Activated naive CD8-positive, alpha-beta T cell treated with anti-CD3 and anti-CD28 coated beads, Interleukin-2, amount 10 ng/mL, durations not matched to agents 7 days and 5 days (primary cell): Measurements from ENCODE around the gene MACROD2. TPM values are rescaled to one million over a fixed set of nuclear protein-coding genes. Genes with fewer than 3 reads are reported as not detected.

Source experiments
- ATAC-seq: fragments of 150-1000 bp; cut with Tn5 transposase; one replicate; pipeline ENCODE4 v1.10.0; 2021; ENCODE audit warnings: low read depth, moderate library complexity
- POLR2A ChIA-PET: fragments of 350-600 bp; sonication (Branson Sonifier 250); formaldehyde crosslinking; loops from one replicate; lab custom pipeline; 2021; ENCODE audit warnings: antibody characterized with exemption; lab: Charles Lee
- DNase-seq: peaks from one replicate; pipeline ENCODE4 v3.0.0; 2021
- H3K27ac Mint-ChIP-seq: one replicate; pipeline ENCODE4 v1.8.0; 2022; ENCODE audit warnings: mild to moderate bottlenecking, mixed read lengths
- H3K27me3 Mint-ChIP-seq: one replicate; pipeline ENCODE4 v1.8.0; 2022; ENCODE audit warnings: mild to moderate bottlenecking, moderate library complexity, mixed read lengths
- H3K36me3 Mint-ChIP-seq: one replicate; pipeline ENCODE4 v1.8.0; 2021; ENCODE audit warnings: mild to moderate bottlenecking, mixed read lengths
- H3K4me1 Mint-ChIP-seq: one replicate; pipeline ENCODE4 v1.8.0; 2021; ENCODE audit warnings: mixed read lengths
- H3K4me3 Mint-ChIP-seq: one replicate; pipeline ENCODE4 v1.8.0; 2022; ENCODE audit warnings: mild to moderate bottlenecking, moderate library complexity, mixed read lengths
- H3K9me3 Mint-ChIP-seq: one replicate; pipeline ENCODE4 v1.8.0; 2021; ENCODE audit warnings: mixed read lengths
- total RNA-seq, 2 experiments: library from RNA; stranded (reverse); gene quantifications; one replicate each; pipeline ENCODE4 v1.2.3, GENCODE V29; 2021

MACROD2 gene
- total RNA-seq, 2 experiments from 2014 or later, result not detected

- Mint-ChIP-seq H3K9me3 (peaks cover 2% of the 10 kb centered on the region), H3K27ac (no peak overlapping the region), H3K36me3 (no peaks in the 10 kb centered on the region), H3K27me3 (no peaks in the 10 kb centered on the region), H3K4me1 (no peaks in the 10 kb centered on the region), H3K4me3 (no peak overlapping the region)
- DNase-seq (no peak), ATAC-seq (no peak)
- POLR2A ChIA-PET, result no interaction called here
Observed at GRCh38 chr20:15593081-15593480, 1597.8 kb downstream of the MACROD2 start.

- Mint-ChIP-seq H3K9me3 (peaks cover 2% of the 10 kb centered on the region), H3K36me3 (no peaks in the 10 kb centered on the region), H3K27me3 (no peaks in the 10 kb centered on the region), H3K27ac (no peak overlapping the region), H3K4me3 (no peak overlapping the region), H3K4me1 (no peaks in the 10 kb centered on the region)
- POLR2A ChIA-PET, result no interaction called here
- no peak for DNase-seq
- no peak for ATAC-seq
Observed at GRCh38 chr20:15594158-15594695, 1598.9 kb downstream of the MACROD2 start.

- no peaks in the 10 kb centered on the region for H3K9me3 Mint-ChIP-seq
- POLR2A ChIA-PET, result no interaction called here
- DNase-seq (no peak), ATAC-seq (no peak)
- H3K4me1 Mint-ChIP-seq, result no peaks in the 10 kb centered on the region
- H3K27ac Mint-ChIP-seq, result no peak overlapping the region
- no peak overlapping the region for H3K4me3 Mint-ChIP-seq
- H3K36me3 Mint-ChIP-seq, result no peaks in the 10 kb centered on the region
- H3K27me3 Mint-ChIP-seq, result no peaks in the 10 kb centered on the region
Observed at GRCh38 chr20:15596220-15596890, 1601.0 kb downstream of the MACROD2 start.

- H3K4me3 Mint-ChIP-seq, result no peak overlapping the region
- DNase-seq (no peak), ATAC-seq (no peak)
- H3K27ac Mint-ChIP-seq, result no peak overlapping the region
- POLR2A ChIA-PET, result no interaction called here
- no peaks in the 10 kb centered on the region for H3K27me3 Mint-ChIP-seq
- no peaks in the 10 kb centered on the region for H3K9me3 Mint-ChIP-seq
- no peaks in the 10 kb centered on the region for H3K4me1 Mint-ChIP-seq
- H3K36me3 Mint-ChIP-seq, result no peaks in the 10 kb centered on the region
Observed at GRCh38 chr20:15597306-15597705, 1602.0 kb downstream of the MACROD2 start.

- no peak overlapping the region for H3K27ac Mint-ChIP-seq
- no peak overlapping the region for H3K4me3 Mint-ChIP-seq
- no peak for ATAC-seq
- no peak for DNase-seq
- H3K27me3 Mint-ChIP-seq, result no peaks in the 10 kb centered on the region
- peaks cover 3% of the 10 kb centered on the region for H3K9me3 Mint-ChIP-seq
- H3K4me1 Mint-ChIP-seq, result no peaks in the 10 kb centered on the region
- POLR2A ChIA-PET, result no interaction called here
- H3K36me3 Mint-ChIP-seq, result no peaks in the 10 kb centered on the region
Observed at GRCh38 chr20:15599961-15600360, 1604.6 kb downstream of the MACROD2 start.

- no peaks in the 10 kb centered on the region for H3K27me3 Mint-ChIP-seq
- peaks cover 3% of the 10 kb centered on the region for H3K9me3 Mint-ChIP-seq
- H3K4me1 Mint-ChIP-seq, result no peaks in the 10 kb centered on the region
- no peak overlapping the region for H3K27ac Mint-ChIP-seq
- H3K4me3 Mint-ChIP-seq, result no peak overlapping the region
- H3K36me3 Mint-ChIP-seq, result no peaks in the 10 kb centered on the region
- ATAC-seq (no peak), DNase-seq (no peak)
- POLR2A ChIA-PET, result no interaction called here
Observed at GRCh38 chr20:15600565-15600964, 1605.2 kb downstream of the MACROD2 start.

GRCh38 chr20:15603506-15603905 lies 1608.2 kb downstream of the MACROD2 start:
- no peak for DNase-seq
- Mint-ChIP-seq H3K27ac (no peak overlapping the region), H3K36me3 (no peaks in the 10 kb centered on the region), H3K4me3 (no peak overlapping the region), H3K4me1 (no peaks in the 10 kb centered on the region), H3K27me3 (no peaks in the 10 kb centered on the region), H3K9me3 (peaks cover 3% of the 10 kb centered on the region)
- POLR2A ChIA-PET, result no interaction called here
- no peak for ATAC-seq

- Mint-ChIP-seq H3K27me3 (no peaks in the 10 kb centered on the region), H3K36me3 (no peaks in the 10 kb centered on the region), H3K27ac (no peak overlapping the region), H3K4me3 (no peak overlapping the region), H3K4me1 (no peaks in the 10 kb centered on the region), H3K9me3 (peaks cover 3% of the 10 kb centered on the region)
- no peak for DNase-seq
- no peak for ATAC-seq
- POLR2A ChIA-PET, result no interaction called here
Observed at GRCh38 chr20:15603978-15604805, 1608.9 kb downstream of the MACROD2 start.

GRCh38 chr20:15609921-15610320 lies 1614.6 kb downstream of the MACROD2 start:
- DNase-seq, result no peak
- POLR2A ChIA-PET, result no interaction called here

GRCh38 chr20:15610787-15611186 lies 1615.5 kb downstream of the MACROD2 start:
- no peak overlapping the region for H3K4me3 Mint-ChIP-seq

More at GRCh38 chr20:15609921-15610320, 1614.6 kb downstream of the MACROD2 start:
- Mint-ChIP-seq H3K27ac (no peak overlapping the region), H3K4me3 (no peak overlapping the region), H3K36me3 (no peaks in the 10 kb centered on the region), H3K9me3 (no peaks in the 10 kb centered on the region), H3K4me1 (no peaks in the 10 kb centered on the region), H3K27me3 (no peaks in the 10 kb centered on the region)
- ATAC-seq, result no peak

GRCh38 chr20:15611541-15611940 lies 1616.2 kb downstream of the MACROD2 start:
- ATAC-seq, result no peak
- POLR2A ChIA-PET, result no interaction called here
- Mint-ChIP-seq H3K4me3 (no peak overlapping the region), H3K27me3 (no peaks in the 10 kb centered on the region), H3K36me3 (no peaks in the 10 kb centered on the region), H3K4me1 (no peaks in the 10 kb centered on the region), H3K9me3 (peaks cover 1% of the 10 kb centered on the region), H3K27ac (no peak overlapping the region)
- no peak for DNase-seq

More at GRCh38 chr20:15610787-15611186, 1615.5 kb downstream of the MACROD2 start:
- ATAC-seq (no peak), DNase-seq (no peak)
- H3K4me1 Mint-ChIP-seq, result no peaks in the 10 kb centered on the region
- POLR2A ChIA-PET, result no interaction called here
- no peak overlapping the region for H3K27ac Mint-ChIP-seq
- no peaks in the 10 kb centered on the region for H3K27me3 Mint-ChIP-seq
- H3K9me3 Mint-ChIP-seq, result no peaks in the 10 kb centered on the region
- H3K36me3 Mint-ChIP-seq, result no peaks in the 10 kb centered on the region

GRCh38 chr20:15612198-15612597 lies 1616.9 kb downstream of the MACROD2 start:
- no peak overlapping the region for H3K4me3 Mint-ChIP-seq
- ATAC-seq, result no peak
- H3K27ac Mint-ChIP-seq, result no peak overlapping the region
- POLR2A ChIA-PET, result no interaction called here
- no peak for DNase-seq
- no peaks in the 10 kb centered on the region for H3K36me3 Mint-ChIP-seq
- H3K4me1 Mint-ChIP-seq, result no peaks in the 10 kb centered on the region
- H3K9me3 Mint-ChIP-seq, result peaks cover 5% of the 10 kb centered on the region
- no peaks in the 10 kb centered on the region for H3K27me3 Mint-ChIP-seq

GRCh38 chr20:15612769-15613168 lies 1617.5 kb downstream of the MACROD2 start:
- Mint-ChIP-seq H3K36me3 (no peaks in the 10 kb centered on the region), H3K27ac (no peak overlapping the region), H3K4me1 (no peaks in the 10 kb centered on the region), H3K9me3 (peaks cover 7% of the 10 kb centered on the region), H3K4me3 (no peak overlapping the region), H3K27me3 (no peaks in the 10 kb centered on the region)
- POLR2A ChIA-PET, result no interaction called here
- ATAC-seq, result no peak
- no peak for DNase-seq

GRCh38 chr20:15613530-15613929 lies 1618.2 kb downstream of the MACROD2 start:
- no peak for ATAC-seq
- Mint-ChIP-seq H3K27me3 (no peaks in the 10 kb centered on the region), H3K4me3 (no peak overlapping the region), H3K36me3 (no peaks in the 10 kb centered on the region), H3K4me1 (no peaks in the 10 kb centered on the region), H3K27ac (no peak overlapping the region), H3K9me3 (peaks cover 8% of the 10 kb centered on the region)
- POLR2A ChIA-PET, result no interaction called here
- DNase-seq, result no peak
